ENCODE data around the gene ADRM1. TPM values are rescaled to one million over a fixed set of nuclear protein-coding genes. Genes with fewer than 3 reads are reported as not detected.

The ADRM1 gene
- total RNA-seq, 1 donor from 2014 or later = 69.4 TPM

DNA sequence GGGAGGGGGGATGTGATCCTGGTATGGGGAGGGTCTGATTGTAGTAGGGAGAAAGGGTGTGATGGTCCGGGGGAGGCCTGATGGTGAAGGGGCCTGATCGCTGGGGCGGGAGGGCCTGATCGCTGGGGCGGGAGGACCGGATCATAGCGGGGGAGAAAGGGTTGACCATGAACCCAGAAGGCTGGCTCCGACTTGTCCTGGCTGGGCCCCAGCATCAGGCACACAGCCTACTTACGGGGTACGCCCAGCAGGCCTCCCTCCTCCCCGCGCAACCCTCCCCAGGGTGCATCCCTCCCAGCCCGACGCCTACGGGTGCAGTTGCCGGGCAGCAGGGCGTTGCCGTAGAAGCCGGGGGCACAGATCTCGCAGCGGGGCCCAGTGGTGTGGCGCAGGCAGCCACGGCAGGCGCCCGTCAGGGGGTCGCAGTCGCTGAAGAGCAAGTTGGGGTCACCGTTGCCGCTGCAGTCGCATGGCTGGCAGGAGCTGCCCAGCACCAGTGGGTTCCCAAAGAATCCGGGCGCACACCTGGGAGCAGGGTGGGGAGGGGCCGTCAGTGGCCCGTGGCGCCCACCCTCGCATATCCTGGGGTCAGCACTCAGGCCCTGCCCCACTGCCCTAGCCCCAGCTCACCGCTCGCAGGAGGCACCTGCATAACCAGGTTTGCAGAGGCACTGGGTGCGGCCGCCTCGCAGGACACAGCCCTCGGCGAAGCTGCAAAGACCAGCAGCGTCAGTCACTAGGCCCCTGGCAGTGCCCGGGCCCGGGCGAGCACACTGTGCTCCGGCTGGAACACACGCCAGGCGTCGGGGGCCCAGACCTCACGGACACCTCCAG lies 20.6 kb downstream of the ADRM1 start:
- DNase-seq (ENCODE audit: low read depth in 2 of 2) = no peak

DNA sequence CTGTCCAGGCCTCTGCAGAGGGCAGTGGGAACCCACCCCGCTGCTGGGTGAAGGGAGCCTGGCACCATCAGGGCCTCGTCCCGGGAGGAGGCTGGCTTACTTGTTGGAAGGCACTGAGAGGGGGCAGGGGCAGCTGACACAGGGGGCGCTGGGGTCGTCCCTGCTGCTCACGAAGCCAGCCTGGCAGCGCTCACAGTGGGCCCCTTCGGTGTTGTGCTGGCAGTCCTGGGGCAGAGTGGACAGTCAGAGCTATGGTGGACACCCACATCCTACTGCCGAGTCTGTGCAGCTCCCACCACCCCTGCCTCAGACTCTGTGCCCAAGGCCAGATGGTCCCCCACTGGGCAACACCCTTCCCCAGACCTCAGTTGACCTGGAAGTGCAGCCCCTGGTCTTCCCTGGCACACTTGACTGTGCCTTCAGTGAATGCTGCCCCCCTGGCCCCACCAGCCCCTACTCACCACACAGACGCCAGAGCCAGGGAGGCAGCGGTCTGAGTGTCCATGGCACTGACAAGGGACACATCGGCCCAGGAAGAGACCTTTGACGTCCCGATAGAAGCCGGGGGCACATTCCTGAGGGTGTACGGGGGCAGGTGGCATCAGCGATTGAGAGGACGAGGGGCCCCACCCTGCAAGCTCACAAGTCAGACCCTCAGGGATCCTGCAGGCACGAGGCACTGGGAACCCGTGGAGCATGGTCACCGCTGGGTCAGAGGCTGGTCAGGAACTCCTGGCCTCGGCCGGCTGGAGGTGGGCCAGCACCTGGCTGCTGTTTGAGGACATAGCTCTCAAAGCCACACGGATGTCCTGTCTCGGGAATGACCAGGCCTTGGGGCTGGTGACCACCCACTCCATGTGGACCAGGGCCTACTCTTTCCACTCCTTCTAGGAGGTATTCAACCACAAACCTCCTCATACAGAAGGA lies 21.4 kb downstream of the ADRM1 start:
- no peak for DNase-seq (ENCODE audit: low read depth in 2 of 2)

- no peak for DNase-seq (ENCODE audit: low read depth in 2 of 2)
Observed at GRCh38 chr20:62325172-62325905, 22.5 kb downstream of the ADRM1 start.

- DNase-seq (ENCODE audit: low read depth in 2 of 2) = no peak
Observed at GRCh38 chr20:62326559-62326958, 23.8 kb downstream of the ADRM1 start.

DNA sequence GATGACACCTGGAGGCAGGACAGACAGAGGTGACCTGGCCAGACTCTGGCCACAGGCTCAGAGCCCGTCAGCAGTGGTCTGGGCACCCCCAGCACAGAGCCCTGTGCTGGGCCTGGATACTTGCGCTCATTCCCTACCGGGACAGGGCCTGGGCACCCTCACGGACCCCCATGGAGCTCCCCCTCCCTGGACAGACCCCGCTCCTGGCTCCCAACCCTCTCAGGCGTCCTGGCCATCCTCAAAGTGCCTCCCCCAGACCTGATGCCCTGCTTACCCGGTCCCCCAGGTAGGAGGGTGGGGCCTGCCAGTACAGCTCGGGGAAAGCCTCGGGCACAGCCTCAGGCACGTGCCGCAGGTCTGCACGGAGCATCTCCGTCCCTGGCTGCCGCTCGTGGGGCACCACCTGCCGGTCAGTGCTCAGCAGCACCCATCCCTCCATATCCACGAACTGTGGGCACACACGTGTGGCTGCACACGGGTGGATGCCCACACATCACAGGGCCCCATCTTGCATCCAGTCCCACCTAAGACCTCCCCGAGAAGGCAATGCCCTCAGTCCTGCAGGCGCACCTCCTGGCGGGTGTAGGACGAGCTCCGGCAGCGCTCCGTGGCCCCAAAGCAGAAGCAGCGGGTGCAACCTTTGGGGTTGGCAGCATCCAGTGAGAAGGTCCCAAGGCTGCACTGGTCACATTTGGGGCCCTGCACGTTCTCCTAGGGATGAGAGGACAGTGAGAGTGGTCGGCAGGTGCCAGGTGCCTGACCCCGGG lies 24.3 kb downstream of the ADRM1 start:
- DNase-seq (ENCODE audit: low read depth in 2 of 2) = no peak

- no peak for DNase-seq (ENCODE audit: low read depth in 2 of 2)
Observed at GRCh38 chr20:62327726-62328495, 25.1 kb downstream of the ADRM1 start.

DNA sequence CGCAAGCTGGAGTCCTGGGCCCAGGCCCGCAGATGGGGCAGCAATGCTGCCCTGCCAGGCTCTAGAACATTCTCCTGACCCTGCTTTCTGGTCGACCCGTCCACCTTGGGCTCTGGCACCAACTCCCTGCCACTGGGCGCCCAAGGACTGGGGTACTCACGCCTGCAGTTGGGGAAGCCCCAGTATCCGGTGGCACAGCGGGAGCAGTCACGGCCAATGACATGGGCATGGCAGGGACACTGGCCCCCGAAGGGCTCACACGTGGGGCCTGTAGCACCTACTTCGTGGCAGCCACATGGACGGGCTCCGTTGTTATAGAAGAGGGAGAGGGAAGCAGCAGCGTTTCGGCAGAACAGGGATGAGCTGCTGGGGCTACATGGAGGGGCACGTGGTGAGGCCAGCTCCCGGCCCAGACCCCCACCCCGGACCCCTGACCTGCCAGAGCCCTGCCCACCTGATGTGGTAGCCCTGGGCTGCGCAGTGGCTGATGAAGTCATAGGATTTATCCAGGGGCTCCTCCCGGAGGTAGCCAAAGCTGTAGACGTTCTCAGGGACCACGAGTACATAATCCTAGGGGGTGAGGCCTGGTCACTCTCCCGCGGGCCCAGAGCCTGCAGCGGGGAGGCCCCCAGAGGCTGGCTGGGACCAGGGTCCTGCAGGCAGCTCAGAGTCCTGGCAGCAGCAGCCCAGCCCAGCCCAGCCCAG lies 26.0 kb downstream of the ADRM1 start:
- no peak for DNase-seq (ENCODE audit: low read depth in 2 of 2)

- no peak for DNase-seq (ENCODE audit: low read depth in 2 of 2)
Observed at GRCh38 chr20:62329389-62330377, 26.9 kb downstream of the ADRM1 start.

DNA sequence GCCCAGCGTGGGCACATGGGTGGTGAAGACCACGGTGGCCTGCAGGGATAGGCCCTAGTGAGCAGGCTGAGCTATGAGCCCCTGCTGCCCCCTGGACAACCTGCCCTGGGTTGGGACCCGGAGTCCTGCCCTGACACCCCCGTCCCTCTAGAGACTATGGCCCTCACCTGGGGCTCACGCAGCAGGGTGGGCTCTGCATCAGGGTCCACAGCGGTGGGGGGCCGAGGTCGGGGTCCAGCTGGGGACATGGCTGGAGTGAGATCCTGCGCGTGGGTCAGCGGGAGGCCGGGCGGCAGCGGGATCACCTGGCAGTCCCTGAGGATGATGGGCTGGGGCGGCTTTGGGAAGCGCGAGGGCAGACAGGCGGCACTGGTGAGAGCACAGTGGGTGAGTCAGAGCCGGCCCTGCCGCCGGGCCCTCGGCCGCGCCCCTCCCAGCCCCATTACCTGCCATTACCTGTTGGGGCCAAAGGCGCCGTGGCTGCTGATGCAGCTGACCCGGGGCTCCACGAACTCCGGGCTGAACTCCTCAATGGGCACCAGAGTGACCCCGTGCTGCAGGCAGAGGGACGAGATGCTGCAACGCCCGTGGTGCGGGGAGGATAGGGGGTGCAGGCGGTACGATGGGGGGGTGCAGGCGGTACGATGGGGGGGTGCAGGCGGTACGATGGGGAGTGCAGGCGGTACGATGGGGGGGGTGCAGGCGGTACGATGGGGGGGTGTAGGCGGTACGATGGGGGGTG lies 27.9 kb downstream of the ADRM1 start:
- no peak for DNase-seq (ENCODE audit: low read depth in 2 of 2)

DNA sequence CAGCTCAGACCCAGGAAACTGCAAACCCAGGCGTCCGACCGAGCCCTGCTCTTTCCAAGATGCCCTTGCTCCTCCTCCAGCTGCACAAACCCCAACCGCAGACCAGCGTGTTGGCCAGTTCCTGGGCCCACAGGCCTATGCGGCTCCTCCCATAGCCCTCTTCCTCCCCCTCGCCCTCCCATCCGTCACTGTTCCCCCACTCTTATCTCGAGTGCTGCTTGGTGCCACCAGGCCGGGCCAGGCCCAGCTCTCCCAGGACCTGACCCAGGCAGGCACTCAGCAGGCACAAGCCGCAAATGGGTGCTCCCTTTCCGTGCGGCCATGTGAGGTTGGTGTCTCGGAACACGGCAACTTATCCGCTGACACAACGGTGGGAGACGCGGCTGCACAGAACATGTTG lies 28.6 kb downstream of the ADRM1 start:
- DNase-seq (ENCODE audit: low read depth in 2 of 2) = no peak

DNA sequence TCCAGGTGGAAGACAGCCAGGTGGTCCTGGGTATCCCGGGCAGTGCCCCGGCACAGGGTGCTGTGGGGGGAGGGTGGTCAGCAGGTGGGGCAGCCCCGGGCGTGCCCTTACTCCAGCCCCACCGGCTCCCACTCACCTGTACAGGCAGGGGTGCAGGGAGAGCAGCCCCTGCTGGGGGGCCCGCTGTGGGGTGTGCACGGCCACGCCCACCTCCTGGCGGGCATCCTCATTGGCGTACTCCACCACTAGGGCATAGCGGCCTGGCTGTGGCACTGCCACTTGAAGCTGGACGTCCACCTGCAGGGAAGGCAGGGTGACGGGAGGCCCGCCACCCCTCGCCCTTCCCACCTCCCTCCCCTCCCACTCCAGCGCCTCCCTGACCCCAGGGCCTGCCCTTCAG lies 29.6 kb downstream of the ADRM1 start:
- no peak for DNase-seq (ENCODE audit: low read depth in 2 of 2)

DNA sequence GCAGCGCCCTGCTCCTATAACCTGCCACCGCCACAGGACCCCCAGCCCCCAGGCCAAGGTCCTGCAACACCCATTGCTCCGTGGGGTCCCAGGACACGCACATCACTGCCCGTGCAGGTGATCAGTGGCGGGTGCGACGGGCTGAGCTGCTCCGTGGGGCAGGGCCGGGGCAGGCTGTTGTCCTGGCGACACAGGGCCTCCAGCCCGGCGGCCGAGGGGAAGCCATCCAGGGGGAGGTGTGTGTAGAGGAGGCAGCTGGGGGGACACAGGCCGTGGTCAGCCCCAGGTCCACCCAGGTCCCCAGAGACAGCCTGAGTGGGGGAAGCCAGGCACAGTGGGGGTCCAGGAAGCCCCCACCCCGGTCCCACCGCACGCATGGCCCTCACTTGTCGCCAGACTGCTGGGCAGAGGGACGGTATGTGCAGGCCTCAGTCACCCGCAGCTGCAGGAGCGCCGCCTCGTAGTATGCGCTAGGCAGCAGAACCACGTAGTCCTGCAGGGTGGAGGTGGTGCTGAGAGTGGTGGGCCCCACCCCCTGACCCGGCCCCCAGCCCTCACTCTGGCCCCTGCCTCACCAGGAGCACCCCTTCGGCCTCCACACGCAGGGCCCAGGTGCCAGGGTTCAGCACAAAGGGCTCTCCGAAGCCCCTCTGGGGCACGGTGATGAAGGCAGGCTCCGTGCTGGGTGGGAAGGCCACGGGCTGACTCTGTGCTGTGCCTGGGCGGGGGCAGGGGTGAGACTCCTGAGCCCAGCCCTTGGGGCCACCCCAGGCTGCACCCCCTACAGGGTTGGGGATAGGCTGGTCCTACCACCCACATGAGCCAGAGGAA lies 30.4 kb downstream of the ADRM1 start:
- DNase-seq (ENCODE audit: low read depth in 2 of 2) = no peak

GRCh38 chr20:62333820-62334595 lies 31.2 kb downstream of the ADRM1 start:
- DNase-seq (ENCODE audit: low read depth in 2 of 2) = no peak

DNA sequence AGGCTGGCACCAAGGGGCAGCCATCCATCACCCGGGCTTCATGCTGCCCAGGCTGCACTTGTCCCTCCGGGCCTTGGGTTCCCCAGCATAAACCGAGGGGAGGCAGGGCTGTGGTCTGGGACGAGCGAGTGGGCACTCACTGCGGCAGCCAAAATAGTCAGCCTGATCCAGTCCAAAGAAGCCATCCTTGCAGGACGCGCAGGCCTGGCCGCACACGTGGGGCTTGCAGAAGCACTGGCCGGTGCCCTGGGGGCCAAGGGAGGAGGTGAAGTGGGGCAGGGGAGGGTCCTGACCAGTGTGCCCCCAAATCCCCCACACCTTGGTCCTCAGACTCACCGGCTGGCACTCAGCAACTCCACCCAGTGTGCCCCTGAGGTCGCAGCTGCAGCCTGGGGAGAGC lies 32.1 kb downstream of the ADRM1 start:
- no peak for DNase-seq (ENCODE audit: low read depth in 2 of 2)

DNA sequence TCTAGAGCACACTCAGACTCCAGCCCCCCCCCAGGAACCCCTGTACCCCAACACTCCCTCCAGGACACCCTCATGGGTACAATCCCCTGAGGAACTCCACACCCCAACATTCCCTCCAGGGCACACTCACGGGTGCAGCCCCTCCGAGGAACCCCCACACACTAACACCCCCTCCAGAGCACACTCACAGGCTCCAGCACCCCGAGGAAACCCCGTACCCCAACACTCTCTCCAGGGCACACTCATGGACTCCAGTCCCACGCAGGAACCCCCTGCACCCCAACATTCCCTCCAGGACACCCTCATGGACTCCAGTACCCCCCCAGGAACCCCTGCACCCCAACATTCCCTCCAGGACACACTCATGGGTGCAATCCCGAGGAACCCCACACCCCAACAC lies 32.7 kb downstream of the ADRM1 start:
- DNase-seq (ENCODE audit: low read depth in 2 of 2) = no peak

GRCh38 chr20:62336329-62336728 lies 33.5 kb downstream of the ADRM1 start:
- DNase-seq (ENCODE audit: low read depth in 2 of 2) = no peak
